Natural killer cell (primary cell): ENCODE data around the gene PGM3. TPM values are rescaled to one million over a fixed set of nuclear protein-coding genes. Genes with fewer than 3 reads are reported as not detected.

Source experiments
- ATAC-seq, 3 donors: fragments of 150-1000 bp in 2 of 3; fragments of 200-7000 bp in 1 of 3; cut with Tn5 transposase; 1 replicate in 1 of 3; 2 replicates in 2 of 3; pipeline ENCODE4 v1.10.0; 2021; ENCODE audit warnings: mild to moderate bottlenecking in 2 of 3, moderate library complexity in 2 of 3
- DNase-seq, 2 donors: peaks; one replicate each; pipeline versions ENCODE4 v3.0.0 to v3.0.0-alpha.2; 2013 to 2021; ENCODE audit warnings: mixed read lengths in 1 of 2
- H3K27ac ChIP-seq: one replicate; pipeline ENCODE4 v1.5.1; 2013; ENCODE audit warnings: mild to moderate bottlenecking, low read length
- H3K27me3 ChIP-seq: one replicate; pipeline ENCODE4 v1.6.1; 2013; ENCODE audit warnings: low read length; ENCODE audit not compliant: control insufficient read depth, insufficient read depth
- H3K36me3 ChIP-seq: one replicate; pipeline ENCODE4 v1.6.1; 2013; ENCODE audit warnings: low read length; ENCODE audit not compliant: control insufficient read depth, insufficient read depth
- H3K4me1 ChIP-seq: one replicate; pipeline ENCODE4 v1.6.1; 2013; ENCODE audit warnings: low read length; ENCODE audit not compliant: control insufficient read depth, insufficient read depth
- H3K4me3 ChIP-seq: one replicate; pipeline ENCODE4 v1.5.1; 2013; ENCODE audit warnings: low read length
- H3K9me3 ChIP-seq: one replicate; pipeline ENCODE4 v1.6.1; 2013; ENCODE audit warnings: low read length; ENCODE audit not compliant: control insufficient read depth, insufficient read depth
- H3K27ac Mint-ChIP-seq, 2 donors: one replicate each; pipeline ENCODE4 v1.8.0; 2022; ENCODE audit warnings: mild to moderate bottlenecking in 2 of 2, mixed read lengths in 2 of 2, moderate library complexity in 1 of 2
- H3K27me3 Mint-ChIP-seq, 2 donors: one replicate each; pipeline ENCODE4 v1.8.0; 2022; ENCODE audit warnings: low read depth in 2 of 2, mixed read lengths in 2 of 2
- H3K36me3 Mint-ChIP-seq: one replicate; pipeline ENCODE4 v1.8.0; 2022; ENCODE audit warnings: mixed read lengths
- H3K4me1 Mint-ChIP-seq, 2 donors: one replicate each; pipeline ENCODE4 v1.8.0; 2022; ENCODE audit warnings: mixed read lengths in 2 of 2
- H3K4me3 Mint-ChIP-seq: one replicate; pipeline ENCODE4 v1.8.0; 2022; ENCODE audit warnings: mild to moderate bottlenecking, moderate library complexity, mixed read lengths
- H3K9me3 Mint-ChIP-seq, 2 donors: one replicate each; pipeline ENCODE4 v1.8.0; 2022; ENCODE audit warnings: mixed read lengths in 2 of 2
- CTCF ChIP-seq: fragments of 200-600 bp; IDR thresholded peaks from one replicate; pipeline ENCODE4 v1.8.0; 2022; ENCODE audit warnings: antibody characterized with exemption
- WGBS: methylation state at CpG from one replicate; pipeline ENCODE4 v1.1.7; 2013; ENCODE audit warnings: missing lambda C conversion rate; ENCODE audit not compliant: insufficient coverage; 5-methylcytosine and 5-hydroxymethylcytosine counted together
- intact Hi-C: fragments of 100-400 bp; cut with micrococcal nuclease; formaldehyde crosslinking; loops from one replicate; pipeline ENCODE4 v1.14.2; 2022
- total RNA-seq, 4 donors: library from RNA; stranded (reverse); fragments of 120-200 nt in 1 of 4; gene quantifications; one replicate each; pipeline versions ENCODE4 v1.2.3 to v1.2.4, GENCODE V29; 2013 to 2022

The PGM3 gene
- total RNA-seq, 3 donors from 2014 or later (not counting 1 experiment from before 2014, with no cell fraction given): 16.6 to 26.4 (median 17.2) TPM

GRCh38 chr6:83153883-83154521, 39.1 kb downstream of the PGM3 start:
- no peak for DNase-seq
- peaks cover 64% of the 10 kb centered on the region for H3K36me3 ChIP-seq
- Mint-ChIP-seq H3K27me3 (no peaks in the 10 kb centered on the region), H3K4me3 (no peak overlapping the region), H3K4me1 (no peaks in the 10 kb centered on the region), H3K9me3 (no peaks in the 10 kb centered on the region), H3K27ac (no peak overlapping the region), H3K36me3 (peaks cover 17% of the 10 kb centered on the region)
- no peak overlapping the region for H3K27ac ChIP-seq
- no peak for ATAC-seq
- H3K4me3 ChIP-seq: no peak overlapping the region
- no peaks in the 10 kb centered on the region for H3K4me1 ChIP-seq
- intact Hi-C loops: no loop called here
- 100% methylated on average over 3 of the region's 4 CpGs for WGBS
- no peak for TF ChIP-seq CTCF
- H3K27me3 ChIP-seq: no peaks in the 10 kb centered on the region
- H3K9me3 ChIP-seq: no peaks in the 10 kb centered on the region

DNA sequence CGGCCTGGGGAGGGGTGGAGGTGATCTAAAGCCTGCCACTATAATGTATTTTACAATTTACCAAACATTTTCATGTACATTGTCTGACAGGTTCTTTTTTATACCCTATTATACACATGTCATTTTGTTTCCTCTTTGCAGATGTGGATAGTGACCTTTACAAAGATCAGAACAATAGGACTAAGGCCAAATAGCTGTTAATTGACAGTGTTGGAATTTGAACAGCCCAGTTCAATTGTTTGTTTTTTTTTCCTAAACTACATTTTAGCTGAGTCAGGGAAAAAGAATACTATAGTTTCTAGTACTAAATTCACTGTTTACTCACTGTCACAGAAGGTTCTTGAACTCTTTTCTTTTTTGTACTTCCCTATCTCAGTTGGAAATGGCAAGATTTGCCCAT, 40.2 kb downstream of the PGM3 start:
- no CpG with 5 or more reads among the region's 1 CpG for WGBS
- H3K4me1 ChIP-seq: no peaks in the 10 kb centered on the region
- no peak overlapping the region for H3K4me3 Mint-ChIP-seq
- intact Hi-C loops: no loop called here
- no peaks in the 10 kb centered on the region for H3K27me3 ChIP-seq
- ATAC-seq (no peak), DNase-seq (no peak)
- H3K36me3 Mint-ChIP-seq: peaks cover 17% of the 10 kb centered on the region
- H3K27ac ChIP-seq: no peak overlapping the region
- no peaks in the 10 kb centered on the region for H3K9me3 Mint-ChIP-seq
- H3K27ac Mint-ChIP-seq: no peak overlapping the region
- H3K36me3 ChIP-seq: peaks cover 58% of the 10 kb centered on the region
- H3K27me3 Mint-ChIP-seq: no peaks in the 10 kb centered on the region
- H3K4me1 Mint-ChIP-seq: no peaks in the 10 kb centered on the region
- no peak overlapping the region for H3K4me3 ChIP-seq
- no peaks in the 10 kb centered on the region for H3K9me3 ChIP-seq
- TF ChIP-seq CTCF: no peak

DNA sequence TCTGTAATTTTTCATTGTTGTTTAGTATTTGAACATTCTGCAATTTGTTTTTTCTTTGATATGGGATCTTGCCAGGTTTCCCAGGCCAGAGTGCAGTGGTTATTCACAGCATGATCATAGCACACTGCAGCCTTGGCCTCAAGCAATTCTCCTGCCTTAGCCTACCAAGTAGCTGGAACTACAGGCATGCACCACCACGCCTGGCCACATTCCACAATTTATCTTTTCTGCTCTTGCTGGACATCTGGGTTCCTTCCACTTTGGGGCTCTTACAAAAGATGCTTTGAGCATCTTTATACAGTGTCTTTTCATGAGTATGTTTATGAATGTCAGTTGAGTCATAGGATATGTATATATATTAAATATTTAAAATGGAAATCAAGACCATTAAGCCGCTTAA, 42.0 kb downstream of the PGM3 start:
- ATAC-seq (no peak), DNase-seq (no peak)
- 100% methylated on average over 2 of the region's 2 CpGs for WGBS
- Mint-ChIP-seq H3K27me3 (no peaks in the 10 kb centered on the region), H3K36me3 (peaks cover 7% of the 10 kb centered on the region), H3K4me1 (no peaks in the 10 kb centered on the region), H3K27ac (no peak overlapping the region), H3K4me3 (no peak overlapping the region), H3K9me3 (no peaks in the 10 kb centered on the region)
- no peaks in the 10 kb centered on the region for H3K9me3 ChIP-seq
- no peak overlapping the region for H3K27ac ChIP-seq
- no peak for TF ChIP-seq CTCF
- peaks cover 52% of the 10 kb centered on the region for H3K36me3 ChIP-seq
- intact Hi-C loops: no loop called here
- no peaks in the 10 kb centered on the region for H3K4me1 ChIP-seq
- no peaks in the 10 kb centered on the region for H3K27me3 ChIP-seq
- no peak overlapping the region for H3K4me3 ChIP-seq

DNA sequence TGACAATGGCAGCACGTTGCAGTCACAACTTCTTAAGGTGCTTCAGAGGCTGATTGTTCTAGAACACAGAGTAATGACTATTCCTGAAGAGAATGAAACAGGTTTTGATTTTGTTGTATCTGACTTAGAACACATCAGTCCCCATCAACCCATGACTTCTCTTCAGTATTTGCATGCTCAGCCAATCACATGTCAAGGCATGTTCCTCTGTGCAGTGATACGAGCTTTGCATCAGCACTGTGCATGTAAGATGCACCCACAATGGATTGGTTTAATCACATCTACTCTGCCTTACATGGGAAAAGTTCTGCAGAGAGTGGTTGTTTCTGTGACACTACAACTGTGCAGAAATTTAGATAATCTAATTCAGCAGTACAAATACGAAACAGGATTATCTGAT, 54.3 kb downstream of the PGM3 start:
- Histone ChIP-seq H3K27me3 (no peaks in the 10 kb centered on the region), H3K36me3 (peaks cover 62% of the 10 kb centered on the region), H3K4me3 (no peak overlapping the region), H3K27ac (no peak overlapping the region), H3K4me1 (no peaks in the 10 kb centered on the region), H3K9me3 (no peaks in the 10 kb centered on the region)
- no peak for DNase-seq
- Mint-ChIP-seq H3K36me3 (peaks cover 26% of the 10 kb centered on the region), H3K9me3 (no peaks in the 10 kb centered on the region), H3K4me1 (no peaks in the 10 kb centered on the region), H3K4me3 (no peak overlapping the region), H3K27ac (no peak overlapping the region), H3K27me3 (no peaks in the 10 kb centered on the region)
- WGBS: 97% methylated on average over 2 of the region's 3 CpGs
- TF ChIP-seq CTCF: no peak
- no peak for ATAC-seq
- intact Hi-C loops: no loop called here
